Epithelial cell of esophagus (primary cell): ENCODE data around the gene NFX1.
A peak's percentile ranks its signal among the peaks of the same experiment; 100 is the strongest.
"Not testable (repeated sequence)": the region's sequence is repeated elsewhere in the genome, so short reads cannot be mapped to it uniquely, and the experiment has no call there.

Source experiments
- DNase-seq: peaks from one replicate; pipeline ENCODE4 v3.0.0; 2010; ENCODE audit warnings: low read depth
- H3K4me3 ChIP-seq: 2 replicates; pipeline ENCODE4 v1.5.1; 2011; ENCODE audit warnings: mild to moderate bottlenecking, low read length, control low read depth
- TF ChIP-seq, protein P1 (sequence below): IDR thresholded peaks from 2 replicates; pipeline ENCODE4 v1.5.1; 2011; ENCODE audit warnings: low read depth, mild to moderate bottlenecking, low read length, control low read depth, inconsistent platforms; ENCODE audit not compliant: insufficient read depth; ENCODE audit errors: missing control alignments

Gene NFX1

DNA sequence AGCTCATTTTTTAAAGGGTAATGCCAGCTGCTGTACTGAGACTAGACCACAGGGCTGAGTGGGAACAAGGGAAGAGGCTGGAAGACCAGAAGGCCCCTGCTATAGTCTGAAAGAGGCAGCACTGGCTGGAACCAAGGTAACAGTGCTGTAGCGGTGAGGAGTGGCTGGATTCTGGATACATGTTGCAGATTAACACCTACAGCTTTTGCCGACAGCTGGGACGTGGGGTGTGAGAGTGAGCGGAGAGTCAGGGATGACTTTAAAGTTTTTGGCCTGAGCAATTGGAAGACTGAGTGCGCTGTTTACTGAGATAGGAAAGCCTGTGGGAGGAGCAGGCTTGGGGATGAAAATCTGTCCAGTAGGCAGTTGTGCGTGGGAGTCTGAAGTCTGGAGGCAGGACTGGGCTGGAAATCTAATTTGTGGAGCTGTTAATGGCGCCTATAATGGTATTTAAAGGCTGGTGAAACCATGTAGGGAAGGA, 85.6 kb downstream of the NFX1 start:
- DNase-seq, result no peak
- TF ChIP-seq, protein P1, sequence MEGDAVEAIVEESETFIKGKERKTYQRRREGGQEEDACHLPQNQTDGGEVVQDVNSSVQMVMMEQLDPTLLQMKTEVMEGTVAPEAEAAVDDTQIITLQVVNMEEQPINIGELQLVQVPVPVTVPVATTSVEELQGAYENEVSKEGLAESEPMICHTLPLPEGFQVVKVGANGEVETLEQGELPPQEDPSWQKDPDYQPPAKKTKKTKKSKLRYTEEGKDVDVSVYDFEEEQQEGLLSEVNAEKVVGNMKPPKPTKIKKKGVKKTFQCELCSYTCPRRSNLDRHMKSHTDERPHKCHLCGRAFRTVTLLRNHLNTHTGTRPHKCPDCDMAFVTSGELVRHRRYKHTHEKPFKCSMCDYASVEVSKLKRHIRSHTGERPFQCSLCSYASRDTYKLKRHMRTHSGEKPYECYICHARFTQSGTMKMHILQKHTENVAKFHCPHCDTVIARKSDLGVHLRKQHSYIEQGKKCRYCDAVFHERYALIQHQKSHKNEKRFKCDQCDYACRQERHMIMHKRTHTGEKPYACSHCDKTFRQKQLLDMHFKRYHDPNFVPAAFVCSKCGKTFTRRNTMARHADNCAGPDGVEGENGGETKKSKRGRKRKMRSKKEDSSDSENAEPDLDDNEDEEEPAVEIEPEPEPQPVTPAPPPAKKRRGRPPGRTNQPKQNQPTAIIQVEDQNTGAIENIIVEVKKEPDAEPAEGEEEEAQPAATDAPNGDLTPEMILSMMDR, result no peak
- H3K4me3 ChIP-seq, result no peak overlapping the region

DNA sequence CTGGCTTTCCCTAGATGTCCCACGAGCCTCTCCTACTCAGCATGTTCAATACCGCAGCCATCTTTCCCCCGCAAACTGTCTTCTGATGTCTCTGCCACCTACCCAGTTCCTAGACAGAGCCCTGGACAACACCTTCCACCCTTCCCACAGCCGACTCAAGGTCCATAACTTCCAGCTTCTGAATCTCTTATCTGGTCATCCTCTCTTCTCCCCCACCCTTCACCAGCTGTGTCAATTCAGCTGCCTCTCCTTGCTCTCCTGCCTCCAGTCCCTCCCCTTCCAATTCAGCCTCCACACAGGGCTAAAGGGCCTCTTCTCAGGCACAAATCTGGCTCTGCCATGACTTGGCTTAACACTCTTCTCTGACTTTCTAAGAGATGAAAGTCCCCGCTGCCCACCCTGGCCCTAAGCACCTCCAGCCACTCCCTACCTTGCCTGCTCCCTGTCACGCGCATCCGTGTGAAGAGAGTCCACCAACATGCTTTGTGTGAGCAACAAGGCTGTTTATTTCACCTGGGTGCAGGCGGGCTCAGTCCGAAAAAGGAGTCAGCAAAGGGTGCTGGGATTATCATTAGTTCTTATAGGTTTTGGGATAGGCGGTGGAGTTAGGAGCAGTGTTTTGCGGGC, 86.9 kb downstream of the NFX1 start:
- TF ChIP-seq, protein P1, result no peak
- no peak for DNase-seq
- H3K4me3 ChIP-seq, result no peak overlapping the region

DNA sequence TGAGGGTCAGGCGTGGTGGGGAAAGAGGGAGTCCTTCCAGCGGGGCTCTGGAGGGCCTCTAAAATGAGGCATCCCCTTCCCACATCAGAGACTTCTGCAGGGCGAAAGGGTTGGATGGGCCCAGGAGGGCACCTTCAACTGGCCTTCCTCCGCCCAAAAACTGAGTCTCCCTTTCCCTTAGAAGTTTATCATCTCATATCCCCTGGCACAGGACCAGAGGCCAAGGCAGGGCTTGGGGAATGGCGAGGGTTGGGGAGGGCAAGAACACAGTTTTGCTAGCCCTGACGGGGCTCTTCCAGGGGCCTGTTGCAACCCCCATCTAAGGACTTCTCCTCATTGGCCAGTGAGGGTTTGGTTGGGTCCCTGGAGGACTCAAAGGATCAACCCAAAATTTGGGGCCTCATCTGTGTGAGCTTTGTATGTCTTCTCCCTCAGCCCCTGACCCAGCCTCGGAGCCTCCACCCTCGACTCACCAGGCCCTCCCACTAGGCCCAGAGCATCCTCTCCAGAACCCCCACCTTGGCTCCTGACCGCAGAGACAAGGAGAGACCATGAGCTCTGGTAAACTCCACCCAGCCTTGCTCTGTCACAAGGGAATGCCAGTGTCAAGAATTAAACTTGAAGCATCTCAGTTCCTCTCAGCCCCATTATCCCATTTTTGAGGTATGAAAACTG, 87.9 kb downstream of the NFX1 start:
- H3K4me3 ChIP-seq, result no peak overlapping the region
- TF ChIP-seq, protein P1, result no peak
- no peak for DNase-seq

DNA sequence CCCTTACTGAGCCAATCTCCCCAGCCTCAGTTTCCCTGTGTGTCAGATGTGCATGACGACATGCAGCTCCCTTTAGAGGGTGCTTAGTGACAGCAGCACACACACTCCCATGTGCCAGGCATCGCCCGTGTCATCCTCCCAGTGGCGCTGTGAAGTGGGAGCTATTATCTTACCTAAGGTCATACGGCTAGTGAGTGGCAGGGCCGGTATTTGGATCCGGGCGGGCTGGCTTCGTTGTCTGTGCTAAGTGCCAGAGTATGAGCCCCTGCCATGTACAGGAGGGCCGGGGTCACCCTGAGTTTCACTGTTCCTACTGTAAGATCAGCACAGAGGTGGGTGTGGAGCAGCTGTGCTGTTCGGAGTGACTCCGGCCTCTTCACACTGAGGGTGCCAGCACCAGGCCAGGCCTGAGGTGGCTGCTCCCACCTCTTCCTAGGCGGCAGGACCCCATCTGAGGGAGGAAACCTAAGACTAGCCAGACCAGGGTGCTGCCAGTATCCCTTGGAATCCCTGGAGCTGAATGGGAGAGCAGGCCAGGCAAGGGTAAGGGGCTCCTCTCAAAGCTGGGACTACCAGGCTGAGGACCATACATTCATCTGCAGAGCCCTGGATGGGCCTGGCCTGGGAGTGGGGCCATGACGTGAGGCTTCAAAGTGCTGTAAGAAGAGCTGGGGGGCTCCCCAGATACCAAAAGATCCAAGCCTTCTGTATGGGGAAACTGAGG, 89.5 kb downstream of the NFX1 start:
- TF ChIP-seq, protein P1, result no peak
- H3K4me3 ChIP-seq, result no peak overlapping the region
- DNase-seq, result no peak

DNA sequence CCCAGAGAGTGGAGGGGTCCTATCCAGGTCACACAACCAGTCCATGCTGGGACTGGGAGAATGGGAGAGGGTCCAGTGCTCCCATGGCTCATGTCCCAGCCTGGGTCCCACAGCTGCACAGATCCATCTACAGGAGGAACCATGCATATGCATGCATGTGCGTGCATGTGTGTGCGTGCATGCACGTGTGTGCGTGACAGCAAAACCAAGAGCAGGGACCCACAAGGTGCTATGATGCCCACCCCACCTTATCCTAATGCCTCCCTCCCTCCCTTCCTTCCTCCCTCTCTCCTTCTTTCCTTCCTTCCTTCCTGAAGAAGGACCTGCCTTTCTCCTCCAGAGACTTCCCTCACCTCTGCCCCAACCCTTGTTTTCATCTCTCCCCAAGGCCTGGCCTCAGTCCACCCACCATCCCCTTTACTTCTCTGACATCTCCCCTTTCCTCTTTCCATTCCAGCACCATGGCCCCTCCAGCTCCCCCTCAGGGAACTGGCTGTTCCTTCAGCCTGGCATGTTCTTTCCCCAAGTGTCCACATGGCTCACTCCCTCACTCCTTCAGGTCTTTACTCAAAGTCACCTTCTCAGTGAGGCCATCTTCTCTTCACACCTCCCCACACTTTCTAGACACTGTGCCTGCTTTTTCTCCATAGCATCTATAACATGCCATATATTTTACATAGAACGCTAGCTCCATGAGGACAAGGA, 90.2 kb downstream of the NFX1 start:
- DNase-seq, result no peak
- no peak overlapping the region for H3K4me3 ChIP-seq
- TF ChIP-seq, protein P1, result no peak

DNA sequence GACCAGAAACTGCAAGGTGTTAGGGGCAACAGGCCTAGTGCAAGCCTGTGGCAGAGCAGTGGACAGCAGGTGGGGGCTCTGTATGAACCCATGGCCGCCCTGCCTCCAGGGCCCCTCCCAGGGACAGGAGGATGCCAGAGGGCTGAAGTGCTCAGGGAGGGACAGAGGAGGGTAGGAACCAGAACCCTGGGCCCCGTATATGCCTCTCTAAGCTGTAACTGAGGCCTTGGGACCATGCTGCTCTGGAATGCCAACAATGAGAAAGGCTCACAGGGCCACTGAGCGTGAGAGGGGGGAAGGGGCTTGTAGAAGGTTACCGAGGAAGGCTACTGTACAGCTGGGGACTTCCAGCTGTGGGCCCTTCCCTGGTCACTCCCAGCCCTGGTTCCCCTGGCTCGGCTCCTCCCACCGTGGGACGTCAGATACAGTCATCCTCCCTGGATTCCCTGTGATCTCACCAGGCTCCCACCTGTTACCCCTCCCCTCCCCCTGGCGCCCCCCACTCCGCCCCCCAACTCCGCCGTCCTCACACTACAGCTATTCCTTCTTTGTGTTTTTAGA, 91.0 kb downstream of the NFX1 start:
- DNase-seq, result no peak
- no peak overlapping the region for H3K4me3 ChIP-seq
- TF ChIP-seq, protein P1, result no peak

DNA sequence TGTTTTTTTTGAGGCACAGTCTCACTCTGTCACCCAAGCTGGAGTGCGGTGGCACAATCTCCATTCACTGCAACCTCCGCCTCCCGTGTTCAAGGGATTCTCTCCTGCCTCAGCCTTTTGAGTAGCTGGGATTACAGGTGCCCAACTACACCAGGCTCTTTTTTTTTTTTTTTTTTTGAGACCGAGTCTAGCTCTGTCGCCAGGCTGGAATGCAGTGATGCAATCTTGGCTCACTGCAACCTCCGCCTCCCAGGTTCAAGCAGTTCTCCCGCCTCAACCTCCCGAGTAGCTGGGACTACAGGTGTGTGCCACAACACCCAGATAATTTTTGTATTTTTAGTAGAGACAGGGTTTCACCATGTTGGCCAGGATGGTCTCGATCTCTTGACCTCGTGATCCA, 92.1 kb downstream of the NFX1 start:
- not testable (repeated sequence) for H3K4me3 ChIP-seq
- peak; percentile 22 for DNase-seq

DNA sequence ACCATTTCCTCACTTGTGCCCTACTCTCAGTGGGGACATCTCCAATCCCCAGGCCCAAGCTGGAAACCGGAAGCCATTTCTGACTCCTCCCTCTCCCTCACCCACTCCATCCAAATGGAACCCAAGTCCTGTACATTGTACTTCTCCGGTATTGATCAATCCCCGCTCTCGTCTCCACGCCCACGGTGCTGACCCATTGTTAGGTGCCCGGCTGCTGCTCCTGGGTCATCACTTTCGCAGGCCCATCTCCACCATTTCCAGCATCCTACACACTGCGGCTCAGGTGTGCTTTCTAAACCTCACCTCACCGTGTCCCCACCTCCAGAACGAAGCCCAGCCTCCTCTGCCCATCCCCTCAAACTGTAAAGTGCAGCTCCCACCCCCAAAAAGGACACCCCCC, 93.1 kb downstream of the NFX1 start:
- not testable (repeated sequence) for DNase-seq, H3K4me3 ChIP-seq

DNA sequence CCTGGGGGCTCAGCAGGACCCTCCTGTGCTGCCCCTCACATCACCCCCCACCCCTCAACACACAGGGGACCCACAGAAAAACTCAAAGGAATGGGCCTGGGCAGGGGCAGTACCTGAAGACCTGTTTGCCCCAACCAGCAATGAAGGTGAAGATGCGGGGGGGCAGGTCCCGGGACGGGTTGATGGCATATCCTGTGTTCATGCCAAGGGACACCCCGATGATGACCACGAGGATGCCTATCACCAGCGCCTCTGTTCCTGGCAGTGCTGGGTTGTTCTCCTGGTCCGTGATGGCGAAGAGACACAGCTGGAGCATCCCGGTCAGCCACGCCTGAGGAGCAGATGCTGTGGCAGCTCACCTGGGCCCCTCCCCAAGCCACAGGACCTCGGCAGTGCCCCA, 95.2 kb downstream of the NFX1 start:
- DNase-seq, H3K4me3 ChIP-seq: not testable (repeated sequence)

DNA sequence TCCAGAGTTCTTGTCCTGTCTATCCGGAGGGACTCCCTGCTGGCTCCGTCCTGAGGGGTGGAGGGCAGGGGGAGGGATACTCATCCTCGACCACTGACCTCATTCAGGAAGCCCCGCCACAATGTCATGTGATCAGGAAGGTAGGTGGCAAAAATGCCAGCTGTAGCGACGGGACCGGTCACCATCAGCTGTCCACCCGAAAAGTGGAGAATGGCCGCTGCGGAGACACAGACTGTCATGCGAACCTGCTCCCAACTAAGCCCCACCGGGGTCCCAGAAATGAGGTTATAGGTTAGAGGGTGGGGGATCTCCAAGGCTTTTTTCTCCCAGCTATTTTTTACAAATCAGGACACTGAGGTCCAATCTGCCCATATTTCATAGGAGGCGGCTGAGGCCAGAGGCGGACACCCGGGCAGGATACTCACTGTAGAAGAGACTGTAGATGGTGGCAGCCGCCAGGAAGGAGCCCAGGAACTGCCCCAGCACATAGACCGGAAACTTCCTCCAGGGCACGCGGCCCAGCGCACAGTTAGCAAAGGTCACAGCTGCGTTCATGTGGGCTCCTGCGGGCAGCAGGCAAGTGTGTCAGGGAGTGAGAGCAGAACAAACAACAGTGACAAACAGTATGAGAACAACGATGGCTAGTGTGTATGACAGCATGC, 95.8 kb downstream of the NFX1 start:
- DNase-seq, H3K4me3 ChIP-seq: not testable (repeated sequence)
